ENCODE data around the gene MACROD2. TPM values are rescaled to one million over a fixed set of nuclear protein-coding genes. Genes with fewer than 3 reads are reported as not detected.

Gene MACROD2
- total RNA-seq, 1 donor from 2014 or later = 1.6 TPM

DNA sequence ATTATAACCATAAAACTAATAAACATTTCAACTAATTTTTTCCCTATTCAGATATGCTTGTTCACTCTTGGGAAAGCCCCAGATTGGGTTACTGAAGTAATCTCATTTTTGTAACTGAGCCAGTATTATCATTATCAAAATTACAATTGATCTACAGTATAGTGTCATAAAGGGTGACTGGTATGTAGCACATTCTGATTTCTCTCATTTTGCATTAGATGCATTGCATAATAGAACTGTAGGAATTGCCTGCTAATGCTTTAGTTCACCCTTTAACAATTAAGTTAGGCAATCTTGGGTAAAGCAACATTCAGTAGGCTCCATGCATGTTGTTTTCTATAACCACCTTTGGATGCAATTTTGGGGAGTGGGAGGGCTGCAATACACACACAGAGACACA is 492.9 kb downstream of the MACROD2 start:
- Histone ChIP-seq H3K27me3 (ENCODE audit: control insufficient read depth, insufficient read depth, low read length) (no peaks in the 10 kb centered on the region), H3K36me3 (ENCODE audit: control insufficient read depth, insufficient read depth, low read length) (no peaks in the 10 kb centered on the region), H3K4me3 (ENCODE audit: low read depth, low read length) (no peak overlapping the region)
- DNase-seq (ENCODE audit: low read depth) (no peak), FAIRE-seq (no peak)
- TF ChIP-seq, protein P1, sequence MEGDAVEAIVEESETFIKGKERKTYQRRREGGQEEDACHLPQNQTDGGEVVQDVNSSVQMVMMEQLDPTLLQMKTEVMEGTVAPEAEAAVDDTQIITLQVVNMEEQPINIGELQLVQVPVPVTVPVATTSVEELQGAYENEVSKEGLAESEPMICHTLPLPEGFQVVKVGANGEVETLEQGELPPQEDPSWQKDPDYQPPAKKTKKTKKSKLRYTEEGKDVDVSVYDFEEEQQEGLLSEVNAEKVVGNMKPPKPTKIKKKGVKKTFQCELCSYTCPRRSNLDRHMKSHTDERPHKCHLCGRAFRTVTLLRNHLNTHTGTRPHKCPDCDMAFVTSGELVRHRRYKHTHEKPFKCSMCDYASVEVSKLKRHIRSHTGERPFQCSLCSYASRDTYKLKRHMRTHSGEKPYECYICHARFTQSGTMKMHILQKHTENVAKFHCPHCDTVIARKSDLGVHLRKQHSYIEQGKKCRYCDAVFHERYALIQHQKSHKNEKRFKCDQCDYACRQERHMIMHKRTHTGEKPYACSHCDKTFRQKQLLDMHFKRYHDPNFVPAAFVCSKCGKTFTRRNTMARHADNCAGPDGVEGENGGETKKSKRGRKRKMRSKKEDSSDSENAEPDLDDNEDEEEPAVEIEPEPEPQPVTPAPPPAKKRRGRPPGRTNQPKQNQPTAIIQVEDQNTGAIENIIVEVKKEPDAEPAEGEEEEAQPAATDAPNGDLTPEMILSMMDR (IDR thresholded peaks at IDR 0.05; ENCODE audit: insufficient read depth, low read length, severe bottlenecking) = no peak

DNA sequence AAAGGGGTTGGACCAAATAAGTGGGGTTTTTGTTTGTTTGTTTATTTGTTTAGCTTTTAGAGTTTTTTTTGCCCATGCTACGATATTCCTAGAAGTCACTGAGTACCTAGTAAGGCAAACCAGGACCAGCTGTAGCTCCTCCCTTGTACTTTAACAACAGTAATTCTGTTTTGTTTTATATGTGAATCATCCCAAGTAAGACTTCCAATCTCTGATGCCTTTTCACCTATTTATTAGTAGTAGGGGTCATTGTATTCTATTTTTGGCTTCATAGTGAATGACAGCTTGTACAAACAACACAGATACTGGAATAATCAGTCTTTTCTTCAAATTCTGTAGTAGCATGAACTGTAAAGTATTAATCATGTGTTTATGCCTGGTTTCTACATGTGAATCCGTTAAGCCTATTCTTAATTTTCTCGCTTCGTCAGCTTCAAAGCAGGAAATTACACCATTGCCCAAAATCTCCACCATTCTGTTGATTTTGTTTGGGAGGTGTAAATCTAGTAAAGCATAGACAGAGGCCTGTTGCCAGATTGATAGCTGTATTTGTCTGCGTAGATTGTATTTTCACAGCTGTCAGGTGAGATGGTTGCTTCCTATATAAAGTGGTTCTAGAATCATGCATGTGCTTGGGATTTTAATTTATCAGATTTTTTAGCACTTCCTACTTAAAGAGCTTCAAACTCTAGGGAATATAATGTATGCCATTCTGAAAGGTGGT is 493.6 kb downstream of the MACROD2 start:
- no peak for FAIRE-seq

DNA sequence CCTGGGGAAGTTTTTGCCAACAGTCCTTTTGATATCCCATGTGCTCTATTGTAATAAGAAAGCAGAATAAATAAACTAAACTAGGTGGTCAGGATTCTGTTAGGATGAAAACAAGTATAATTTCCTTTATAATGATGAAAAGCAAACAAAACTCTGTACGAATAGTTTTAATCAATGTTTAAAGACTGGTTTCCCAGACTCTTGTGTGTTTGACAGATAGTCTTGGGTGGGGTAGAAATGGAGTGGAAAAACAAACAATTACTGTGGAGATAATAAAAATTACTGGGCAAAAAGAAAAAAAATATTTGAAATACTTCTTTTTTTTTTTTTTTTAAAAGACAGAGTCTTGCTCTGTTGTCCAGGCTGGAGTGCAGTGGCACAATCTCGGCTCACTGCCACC is 494.2 kb downstream of the MACROD2 start:
- FAIRE-seq (no peak), DNase-seq (ENCODE audit: low read depth) (no peak)
- H3K36me3 ChIP-seq (ENCODE audit: control insufficient read depth, insufficient read depth, low read length) = no peaks in the 10 kb centered on the region
- H3K4me3 ChIP-seq (ENCODE audit: low read depth, low read length) = no peak overlapping the region
- no peaks in the 10 kb centered on the region for H3K27me3 ChIP-seq (ENCODE audit: control insufficient read depth, insufficient read depth, low read length)
- TF ChIP-seq, protein P1 (IDR thresholded peaks at IDR 0.05; ENCODE audit: insufficient read depth, low read length, severe bottlenecking) = no peak

More for the DNA sequence above, 493.6 kb downstream of the MACROD2 start:
- Histone ChIP-seq H3K36me3 (ENCODE audit: control insufficient read depth, insufficient read depth, low read length) (no peaks in the 10 kb centered on the region), H3K4me3 (ENCODE audit: low read depth, low read length) (no peak overlapping the region), H3K27me3 (ENCODE audit: control insufficient read depth, insufficient read depth, low read length) (no peaks in the 10 kb centered on the region)
- peak; percentile 37 for DNase-seq (ENCODE audit: low read depth)
- TF ChIP-seq, protein P1 (IDR thresholded peaks at IDR 0.05; ENCODE audit: insufficient read depth, low read length, severe bottlenecking) = no peak

DNA sequence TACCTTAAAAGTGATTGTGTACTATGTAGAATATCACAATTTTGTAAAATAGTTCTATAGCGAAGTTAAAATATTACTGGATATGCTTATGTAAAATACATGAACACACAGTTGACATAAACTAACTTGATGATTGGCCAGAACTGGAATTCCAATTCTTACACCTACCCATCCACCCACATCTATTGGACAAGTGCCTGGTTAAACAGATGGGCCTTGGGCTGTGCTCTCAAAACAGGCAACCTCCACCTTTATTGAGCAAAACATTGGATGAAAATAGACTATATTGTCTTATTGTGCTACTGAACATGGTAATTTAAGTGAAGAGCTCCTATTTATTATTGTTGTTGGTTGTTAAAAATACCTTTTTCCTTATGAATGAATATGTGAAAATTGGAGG is 496.1 kb downstream of the MACROD2 start:
- DNase-seq (ENCODE audit: low read depth) (no peak), FAIRE-seq (no peak)
- Histone ChIP-seq H3K4me3 (ENCODE audit: low read depth, low read length) (no peak overlapping the region), H3K36me3 (ENCODE audit: control insufficient read depth, insufficient read depth, low read length) (no peaks in the 10 kb centered on the region), H3K27me3 (ENCODE audit: control insufficient read depth, insufficient read depth, low read length) (no peaks in the 10 kb centered on the region)
- TF ChIP-seq, protein P1 (IDR thresholded peaks at IDR 0.05; ENCODE audit: insufficient read depth, low read length, severe bottlenecking) = no peak

DNA sequence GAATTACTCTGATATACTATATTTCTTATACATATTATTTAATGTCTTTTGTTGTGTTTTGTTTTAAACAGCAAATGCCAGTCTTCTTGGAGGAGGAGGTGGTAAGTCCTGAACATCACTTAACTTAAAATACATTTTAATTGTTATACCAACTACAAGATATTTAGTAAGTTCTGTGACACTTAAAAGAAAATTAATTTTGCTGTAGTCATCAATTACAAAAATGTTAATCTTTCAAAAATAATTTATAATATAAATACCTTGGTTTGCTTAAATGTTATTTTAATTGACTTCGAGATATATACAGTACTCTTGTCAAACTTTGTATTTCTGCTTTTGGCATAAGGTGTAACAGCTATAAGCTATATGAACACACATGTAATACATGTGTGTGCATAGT is 498.1 kb downstream of the MACROD2 start:
- no peak for DNase-seq (ENCODE audit: low read depth)
- Histone ChIP-seq H3K27me3 (ENCODE audit: control insufficient read depth, insufficient read depth, low read length) (no peaks in the 10 kb centered on the region), H3K36me3 (ENCODE audit: control insufficient read depth, insufficient read depth, low read length) (no peaks in the 10 kb centered on the region), H3K4me3 (ENCODE audit: low read depth, low read length) (no peak overlapping the region)
- TF ChIP-seq, protein P1 (IDR thresholded peaks at IDR 0.05; ENCODE audit: insufficient read depth, low read length, severe bottlenecking) = no peak
- no peak for FAIRE-seq

DNA sequence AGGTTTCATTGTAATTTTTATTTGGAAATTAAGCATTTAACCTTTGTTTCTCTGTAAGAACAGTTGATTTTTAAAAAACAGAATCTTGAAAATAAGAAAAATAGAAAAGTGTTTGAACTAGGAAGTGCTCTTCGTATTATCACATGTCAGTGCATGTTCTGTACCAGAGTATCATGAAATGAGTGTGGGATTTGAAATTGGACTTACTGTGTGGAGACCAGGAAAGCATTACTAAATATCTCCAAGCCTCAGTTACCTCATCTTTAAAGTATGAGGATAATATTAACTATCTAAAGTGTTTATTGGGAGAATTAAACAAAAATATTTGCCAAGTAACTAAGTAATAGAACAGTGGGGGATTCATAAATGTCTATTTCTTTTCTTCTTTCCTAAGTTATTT is 499.0 kb downstream of the MACROD2 start:
- FAIRE-seq = no peak
- no peaks in the 10 kb centered on the region for H3K27me3 ChIP-seq (ENCODE audit: control insufficient read depth, insufficient read depth, low read length)
- TF ChIP-seq, protein P1 (IDR thresholded peaks at IDR 0.05; ENCODE audit: insufficient read depth, low read length, severe bottlenecking) = no peak
- no peaks in the 10 kb centered on the region for H3K36me3 ChIP-seq (ENCODE audit: control insufficient read depth, insufficient read depth, low read length)
- no peak overlapping the region for H3K4me3 ChIP-seq (ENCODE audit: low read depth, low read length)
- DNase-seq (ENCODE audit: low read depth) = peak; percentile 80

Data from bronchial epithelial cell (primary cell).